ENCODE results near the gene FAM186B. TPM values are rescaled to one million over a fixed set of nuclear protein-coding genes. Genes with fewer than 3 reads are reported as not detected.

FAM186B gene
- total and polyA plus RNA-seq, 11 donors = 0.17 to 0.78 (median 0.41) TPM

DNA sequence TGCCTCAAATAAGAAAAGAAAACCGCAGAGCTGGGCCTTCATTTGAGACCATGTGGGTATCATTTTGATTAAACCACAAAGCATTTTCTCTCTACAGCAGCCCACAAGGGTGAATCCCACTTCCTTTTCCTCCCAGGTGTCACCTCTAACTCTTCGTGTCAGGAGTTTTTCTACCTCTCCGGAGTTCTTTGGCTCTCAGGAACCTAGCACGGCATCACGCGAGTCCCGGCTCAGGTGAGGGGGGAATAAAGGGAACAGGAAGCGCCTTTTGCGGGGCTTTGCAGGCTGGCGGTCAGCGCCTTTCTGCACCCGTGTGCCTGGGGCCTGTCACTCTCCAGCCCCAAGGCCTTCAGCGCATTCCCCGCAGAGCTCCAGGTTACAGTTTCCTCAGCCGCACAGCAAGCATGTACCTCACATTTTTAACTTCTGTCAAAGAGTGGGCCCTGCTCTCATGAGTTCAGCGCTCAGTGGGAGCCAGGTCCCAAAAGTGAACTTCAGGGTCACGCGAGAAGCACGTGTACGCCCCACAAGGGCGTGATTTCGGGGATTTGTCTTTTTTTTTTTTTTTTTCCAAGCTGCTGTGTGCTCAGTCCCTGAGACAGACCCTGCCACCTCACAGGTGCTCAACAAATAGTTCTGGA lies 17.2 kb upstream of the FAM186B start:
- TF ChIP-seq POLR2A (IDR thresholded peaks at IDR 0.05) = no peak
- TF ChIP-seq, protein P1, sequence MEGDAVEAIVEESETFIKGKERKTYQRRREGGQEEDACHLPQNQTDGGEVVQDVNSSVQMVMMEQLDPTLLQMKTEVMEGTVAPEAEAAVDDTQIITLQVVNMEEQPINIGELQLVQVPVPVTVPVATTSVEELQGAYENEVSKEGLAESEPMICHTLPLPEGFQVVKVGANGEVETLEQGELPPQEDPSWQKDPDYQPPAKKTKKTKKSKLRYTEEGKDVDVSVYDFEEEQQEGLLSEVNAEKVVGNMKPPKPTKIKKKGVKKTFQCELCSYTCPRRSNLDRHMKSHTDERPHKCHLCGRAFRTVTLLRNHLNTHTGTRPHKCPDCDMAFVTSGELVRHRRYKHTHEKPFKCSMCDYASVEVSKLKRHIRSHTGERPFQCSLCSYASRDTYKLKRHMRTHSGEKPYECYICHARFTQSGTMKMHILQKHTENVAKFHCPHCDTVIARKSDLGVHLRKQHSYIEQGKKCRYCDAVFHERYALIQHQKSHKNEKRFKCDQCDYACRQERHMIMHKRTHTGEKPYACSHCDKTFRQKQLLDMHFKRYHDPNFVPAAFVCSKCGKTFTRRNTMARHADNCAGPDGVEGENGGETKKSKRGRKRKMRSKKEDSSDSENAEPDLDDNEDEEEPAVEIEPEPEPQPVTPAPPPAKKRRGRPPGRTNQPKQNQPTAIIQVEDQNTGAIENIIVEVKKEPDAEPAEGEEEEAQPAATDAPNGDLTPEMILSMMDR (IDR thresholded peaks at IDR 0.05) = no peak
- 0 to 2% (median 1%) methylated on average over 18 to 22 of the region's 22 CpGs for WGBS, 4 donors
- intact Hi-C loops (cut with DNase I) = loop anchor here in 3 of 10 donors (1.0 to 10.0 kb wide), 5 partner anchors 40 to 222 kb away; partner anchors contain the start of genes BCDIN3D (in 1 of the 3) and MCRS1 (in 1 of the 3)
- ATAC-seq (peak; percentile 21 to 56 (median 45)), DNase-seq (peak in 1 of 5 donors; percentile 27)
- Histone ChIP-seq H3K27ac (peak overlapping the region; percentile 43 to 94 (median 84)), H3K4me1 (peaks cover 0 to 25% (median 16%) of the 10 kb centered on the region in 12 donors), H3K27me3 (peaks cover 0 to 7% (median 0%) of the 10 kb centered on the region in 9 donors), H3K4me3 (peak overlapping the region; percentile 38 to 75 (median 64)), H3K36me3 (no peaks in the 10 kb centered on the region), H3K9me3 (no peaks in the 10 kb centered on the region)

DNA sequence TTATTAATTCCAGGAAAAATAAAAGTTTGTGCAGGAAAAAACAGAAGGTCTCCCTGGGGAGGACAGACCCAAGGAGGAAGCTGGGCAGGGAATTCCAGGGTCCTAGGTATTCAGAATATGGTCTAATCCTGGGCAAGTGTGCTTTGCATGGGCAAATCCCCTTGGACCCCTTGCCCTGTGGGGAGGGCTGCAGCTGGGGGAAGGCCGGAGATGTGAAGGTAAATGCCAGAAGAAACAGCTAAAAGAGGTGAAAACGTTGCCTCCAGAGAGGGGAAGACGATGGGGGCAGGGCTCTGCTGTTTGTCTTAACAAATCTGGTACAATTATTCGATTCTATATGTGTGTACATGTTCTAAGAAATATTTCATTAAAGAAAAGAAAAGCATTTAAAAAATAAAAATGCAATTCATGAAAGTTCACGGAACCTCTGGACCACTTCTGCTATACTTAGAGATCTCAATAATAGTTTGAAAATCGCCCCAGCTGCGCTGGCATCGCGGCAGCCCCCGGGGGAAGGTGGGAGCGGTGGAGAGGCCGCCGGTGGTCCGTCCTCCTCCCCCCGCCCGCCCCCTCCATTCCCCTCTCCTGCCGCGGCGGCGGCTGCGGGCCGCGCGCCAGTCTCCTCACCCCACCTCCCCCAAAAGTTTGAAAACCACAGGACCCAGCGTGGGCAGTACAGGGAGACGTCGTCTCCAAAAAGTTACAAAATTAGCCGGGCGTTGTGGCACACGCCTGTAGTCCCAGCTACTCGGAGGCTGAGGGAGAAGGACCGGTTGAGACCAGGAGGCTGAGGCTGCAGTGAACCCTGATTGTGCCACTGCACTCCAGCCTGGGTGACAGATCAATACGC lies 16.4 kb upstream of the FAM186B start:
- Histone ChIP-seq H3K4me3 (peak overlapping the region in 11 of 12 donors; percentile 38 to 75 (median 65)), H3K4me1 (peaks cover 0 to 25% (median 16%) of the 10 kb centered on the region in 12 donors), H3K27me3 (peaks cover 0 to 7% (median 0%) of the 10 kb centered on the region in 9 donors), H3K36me3 (no peaks in the 10 kb centered on the region), H3K27ac (peak overlapping the region in 11 of 12 donors; percentile 80 to 94 (median 85)), H3K9me3 (no peaks in the 10 kb centered on the region)
- intact Hi-C loops (cut with DNase I) = loop anchor here in 3 of 10 donors (2.0 to 10.0 kb wide), 4 partner anchors 39 to 223 kb away; partner anchors contain the start of gene BCDIN3D (in 1 of the 3)
- DNase-seq (no peak), ATAC-seq (peak in 1 of 4 donors; percentile 5)
- WGBS, 4 donors = 10 to 17% (median 11%) methylated on average over 29 to 33 of the region's 33 CpGs
- no peak for TF ChIP-seq POLR2A (IDR thresholded peaks at IDR 0.05)
- TF ChIP-seq, protein P1 (IDR thresholded peaks at IDR 0.05) = no peak

DNA sequence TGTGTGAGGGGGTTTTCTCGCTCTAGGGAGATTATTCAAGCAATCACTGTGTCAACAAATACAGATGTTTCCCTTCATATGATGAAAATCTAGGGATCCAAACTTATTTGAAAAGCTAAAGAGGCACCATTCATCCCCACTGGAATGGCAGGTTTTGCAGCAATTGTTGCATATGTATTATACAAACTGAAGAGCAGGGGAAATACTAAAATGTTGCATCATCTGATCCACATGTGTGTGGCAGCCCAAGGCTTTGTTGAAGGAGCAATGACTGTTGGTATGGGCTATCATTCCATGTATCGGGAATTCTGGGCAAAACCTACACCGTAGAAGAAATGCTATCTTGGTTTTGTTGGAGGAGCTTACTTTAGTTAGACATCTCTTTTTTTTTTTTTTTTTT lies 13.8 kb upstream of the FAM186B start:
- peaks cover 0 to 5% (median 0%) of the 10 kb centered on the region in 12 donors for H3K9me3 ChIP-seq
- no peak overlapping the region for H3K4me3 ChIP-seq
- DNase-seq (no peak), ATAC-seq (no peak)
- H3K27me3 ChIP-seq = peaks cover 0 to 7% (median 0%) of the 10 kb centered on the region in 9 donors
- TF ChIP-seq, protein P1 (IDR thresholded peaks at IDR 0.05) = no peak
- TF ChIP-seq POLR2A (IDR thresholded peaks at IDR 0.05) = no peak
- H3K36me3 ChIP-seq = no peaks in the 10 kb centered on the region
- no peak overlapping the region for H3K27ac ChIP-seq
- intact Hi-C loops (cut with DNase I) = no loop called here
- WGBS, 4 donors = 92 to 95% (median 93%) methylated on average over 3 of the region's 3 CpGs
- peaks cover 0 to 23% (median 16%) of the 10 kb centered on the region in 12 donors for H3K4me1 ChIP-seq

DNA sequence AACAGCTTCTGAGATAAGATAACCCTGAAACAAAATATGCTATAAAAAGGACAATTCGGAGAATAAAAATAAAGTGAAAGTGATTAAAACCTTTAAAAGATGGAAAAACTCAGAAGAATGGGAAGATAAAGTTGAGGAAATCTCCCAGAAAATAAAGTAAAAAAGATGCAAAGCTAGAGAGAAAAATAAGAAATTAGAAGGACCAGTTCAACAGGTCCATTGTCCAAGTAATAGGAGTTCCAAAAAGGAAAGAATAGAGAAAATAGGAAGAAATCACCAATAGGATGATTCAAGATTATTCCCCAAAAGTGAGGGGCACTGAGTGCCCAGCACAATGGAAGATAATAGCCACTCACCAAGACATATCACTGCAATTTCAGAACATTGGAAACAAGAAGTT lies 13.1 kb upstream of the FAM186B start:
- ATAC-seq (no peak), DNase-seq (no peak)
- Histone ChIP-seq H3K36me3 (no peaks in the 10 kb centered on the region), H3K4me3 (no peak overlapping the region), H3K9me3 (peaks cover 0 to 5% (median 0%) of the 10 kb centered on the region in 12 donors), H3K27me3 (peaks cover 0 to 7% (median 0%) of the 10 kb centered on the region in 9 donors), H3K27ac (no peak overlapping the region), H3K4me1 (peaks cover 0 to 18% (median 15%) of the 10 kb centered on the region in 12 donors)
- TF ChIP-seq POLR2A (IDR thresholded peaks at IDR 0.05) = no peak
- TF ChIP-seq, protein P1 (IDR thresholded peaks at IDR 0.05) = no peak
- intact Hi-C loops (cut with DNase I) = no loop called here
- 64 to 76% (median 72%) methylated on average over 1 of the region's 1 CpG for WGBS, 4 donors

All from heart left ventricle (tissue), 16 donors.